Thoracic aorta (tissue), 2 donors: ENCODE data around the gene PODNL1. TPM values are rescaled to one million over a fixed set of nuclear protein-coding genes. Genes with fewer than 3 reads are reported as not detected.

Experiments
- ATAC-seq: fragments of 150-250 bp; one replicate; pipeline ENCODE4 v1.8.0; 2017; ENCODE audit warnings: low read depth; ENCODE audit not compliant: insufficient number of reproducible peaks, low FRiP score
- DNase-seq: peaks from one replicate; pipeline ENCODE4 v3.0.0-alpha.2; 2020; ENCODE audit warnings: low spot score
- H3K27ac ChIP-seq, 2 donors: fragments of 200-600 bp; sonication (generic); 1 replicate in 1 of 2; 2 replicates in 1 of 2; pipeline ENCODE4 v1.5.1; 2016; ENCODE audit warnings: mild to moderate bottlenecking in 2 of 2, moderate library complexity in 2 of 2
- H3K27me3 ChIP-seq: fragments of 200-600 bp; sonication (generic); replicated peaks from 2 replicates; pipeline ENCODE4 v1.6.0; 2016; ENCODE audit warnings: mild to moderate bottlenecking; ENCODE audit not compliant: insufficient read depth
- H3K36me3 ChIP-seq: fragments of 200-600 bp; sonication (generic); one replicate; pipeline ENCODE4 v1.5.1; 2016
- H3K4me1 ChIP-seq, 2 donors: fragments of 200-600 bp; sonication (generic); 1 replicate in 1 of 2; 2 replicates in 1 of 2; pipeline versions ENCODE4 v1.5.1 to v1.6.0; 2016; ENCODE audit warnings: low read depth in 2 of 2, mild to moderate bottlenecking in 1 of 2; ENCODE audit not compliant: control insufficient read depth in 1 of 2
- H3K4me3 ChIP-seq: fragments of 200-600 bp; sonication (generic); 2 replicates; pipeline ENCODE4 v1.5.1; 2016; ENCODE audit warnings: mild to moderate bottlenecking
- H3K9me3 ChIP-seq: fragments of 200-600 bp; sonication (generic); 2 replicates; pipeline ENCODE4 v1.5.1; 2016
- total RNA-seq, 2 donors: library from RNA; depleted of rRNA; stranded (reverse); fragments of >200 nt; gene quantifications; one replicate each; pipeline versions ENCODE4 v1.1.0 to v1.2.3, GENCODE V29; 2016
- TF ChIP-seq, protein P1 (sequence below): fragments of 200-600 bp; sonication (generic); IDR thresholded peaks from one replicate; pipeline ENCODE4 v1.5.1; 2019; ENCODE audit warnings: antibody characterized with exemption

Gene PODNL1
- total RNA-seq, 2 donors from 2014 or later = 3.5 to 9.9 TPM

DNA sequence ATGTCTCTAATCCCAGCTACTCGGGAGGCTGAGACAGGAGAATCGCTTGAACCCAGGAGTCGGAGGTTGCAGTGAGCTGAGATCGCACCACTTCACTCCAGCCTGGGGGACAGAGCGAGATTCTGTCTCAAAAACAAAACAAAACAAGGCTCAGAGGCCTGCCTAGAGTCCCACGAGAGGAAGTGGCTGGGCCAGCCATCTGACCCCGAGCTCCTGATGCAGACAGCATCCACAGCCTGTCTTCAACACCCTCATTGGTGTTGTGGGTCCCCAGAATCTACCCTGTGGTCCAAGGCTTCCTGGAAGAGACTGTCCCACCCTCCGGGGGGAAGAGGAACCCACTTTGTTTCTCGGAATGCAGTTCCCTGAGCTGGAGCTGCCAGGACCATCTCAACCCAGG lies 43.2 kb upstream of the PODNL1 start:
- TF ChIP-seq, protein P1, sequence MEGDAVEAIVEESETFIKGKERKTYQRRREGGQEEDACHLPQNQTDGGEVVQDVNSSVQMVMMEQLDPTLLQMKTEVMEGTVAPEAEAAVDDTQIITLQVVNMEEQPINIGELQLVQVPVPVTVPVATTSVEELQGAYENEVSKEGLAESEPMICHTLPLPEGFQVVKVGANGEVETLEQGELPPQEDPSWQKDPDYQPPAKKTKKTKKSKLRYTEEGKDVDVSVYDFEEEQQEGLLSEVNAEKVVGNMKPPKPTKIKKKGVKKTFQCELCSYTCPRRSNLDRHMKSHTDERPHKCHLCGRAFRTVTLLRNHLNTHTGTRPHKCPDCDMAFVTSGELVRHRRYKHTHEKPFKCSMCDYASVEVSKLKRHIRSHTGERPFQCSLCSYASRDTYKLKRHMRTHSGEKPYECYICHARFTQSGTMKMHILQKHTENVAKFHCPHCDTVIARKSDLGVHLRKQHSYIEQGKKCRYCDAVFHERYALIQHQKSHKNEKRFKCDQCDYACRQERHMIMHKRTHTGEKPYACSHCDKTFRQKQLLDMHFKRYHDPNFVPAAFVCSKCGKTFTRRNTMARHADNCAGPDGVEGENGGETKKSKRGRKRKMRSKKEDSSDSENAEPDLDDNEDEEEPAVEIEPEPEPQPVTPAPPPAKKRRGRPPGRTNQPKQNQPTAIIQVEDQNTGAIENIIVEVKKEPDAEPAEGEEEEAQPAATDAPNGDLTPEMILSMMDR = no peak
- ATAC-seq = no peak

DNA sequence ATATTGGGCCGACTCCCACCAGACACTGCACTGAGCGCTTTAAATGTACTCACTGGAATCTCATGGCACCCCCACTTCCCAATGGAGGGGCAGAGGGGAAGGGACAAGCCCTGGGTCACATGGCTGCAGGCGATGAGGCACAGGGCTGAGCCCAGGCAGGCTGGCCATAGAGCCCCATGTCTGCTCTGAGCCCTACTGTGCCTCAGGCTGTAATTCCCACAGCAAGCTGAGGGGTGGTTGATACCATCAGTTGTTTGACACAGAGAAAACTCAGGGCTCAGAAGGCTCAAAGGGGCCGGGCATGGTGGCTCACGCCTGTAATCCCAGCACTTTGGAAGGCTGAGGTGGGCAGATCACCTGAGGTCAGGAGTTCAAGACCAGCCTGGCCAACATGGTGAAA lies 42.8 kb upstream of the PODNL1 start:
- no peak overlapping the region for H3K4me3 ChIP-seq
- H3K4me1 ChIP-seq = peaks cover 15 to 20% of the 10 kb centered on the region in 2 donors
- ATAC-seq (no peak), DNase-seq (no peak)
- H3K36me3 ChIP-seq = no peaks in the 10 kb centered on the region
- no peaks in the 10 kb centered on the region for H3K9me3 ChIP-seq
- TF ChIP-seq, protein P1 = no peak
- no peak overlapping the region for H3K27ac ChIP-seq
- no peaks in the 10 kb centered on the region for H3K27me3 ChIP-seq

More for the DNA sequence above, 43.2 kb upstream of the PODNL1 start:
- peaks cover 18 to 24% of the 10 kb centered on the region in 2 donors for H3K4me1 ChIP-seq
- no peaks in the 10 kb centered on the region for H3K27me3 ChIP-seq
- no peaks in the 10 kb centered on the region for H3K9me3 ChIP-seq
- no peaks in the 10 kb centered on the region for H3K36me3 ChIP-seq
- no peak overlapping the region for H3K27ac ChIP-seq
- H3K4me3 ChIP-seq = no peak overlapping the region
- DNase-seq = no peak

DNA sequence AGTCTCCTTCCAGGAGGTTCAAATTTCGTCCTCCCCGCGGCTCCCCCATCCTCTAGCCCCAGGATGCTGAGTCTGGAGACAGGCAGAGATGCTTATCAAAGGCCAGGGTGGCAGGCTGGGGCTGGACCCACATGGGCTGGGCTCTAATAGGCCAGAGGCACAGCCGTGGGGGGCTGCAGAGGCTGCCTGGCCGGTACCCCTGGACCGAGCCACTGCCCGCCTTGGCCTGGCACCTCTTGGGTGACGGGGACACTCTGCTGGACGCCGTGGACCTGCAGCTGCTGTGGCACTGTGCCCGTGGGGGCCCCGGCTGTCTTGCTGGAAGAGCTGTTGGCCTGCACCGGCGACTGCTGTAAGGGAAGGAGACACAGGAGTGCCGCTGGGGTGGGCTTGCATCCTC lies 42.1 kb upstream of the PODNL1 start:
- H3K4me1 ChIP-seq = peaks cover 13 to 19% of the 10 kb centered on the region in 2 donors
- ATAC-seq (no peak), DNase-seq (no peak)
- H3K4me3 ChIP-seq = no peak overlapping the region
- H3K9me3 ChIP-seq = no peaks in the 10 kb centered on the region
- no peaks in the 10 kb centered on the region for H3K27me3 ChIP-seq
- TF ChIP-seq, protein P1 = no peak
- no peaks in the 10 kb centered on the region for H3K36me3 ChIP-seq
- no peak overlapping the region for H3K27ac ChIP-seq

DNA sequence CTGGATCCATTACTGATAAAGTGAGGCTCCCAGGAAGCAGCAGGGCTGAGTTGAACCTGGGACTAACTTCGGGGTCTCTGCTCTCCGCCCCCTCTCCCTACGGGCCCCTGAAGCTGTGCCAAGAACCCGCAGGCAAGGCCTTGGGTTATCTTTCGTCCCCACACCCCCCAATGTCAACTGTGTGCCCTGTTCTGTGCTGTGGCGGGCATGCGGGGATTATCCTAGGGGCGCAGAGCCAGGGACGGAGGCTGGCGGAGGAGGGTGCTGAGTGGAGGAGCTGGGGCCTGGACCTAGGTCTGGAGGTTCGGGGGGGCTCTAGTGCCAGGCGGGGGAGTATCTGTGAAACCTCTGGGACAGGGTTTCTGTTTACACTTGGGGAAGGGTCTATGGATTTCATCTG lies 41.5 kb upstream of the PODNL1 start:
- peaks cover 13 to 19% of the 10 kb centered on the region in 2 donors for H3K4me1 ChIP-seq
- H3K4me3 ChIP-seq = peak overlapping the region; percentile 77
- H3K27ac ChIP-seq = no peak overlapping the region
- DNase-seq (no peak), ATAC-seq (no peak)
- no peaks in the 10 kb centered on the region for H3K9me3 ChIP-seq
- no peaks in the 10 kb centered on the region for H3K36me3 ChIP-seq
- TF ChIP-seq, protein P1 = no peak
- H3K27me3 ChIP-seq = no peaks in the 10 kb centered on the region

DNA sequence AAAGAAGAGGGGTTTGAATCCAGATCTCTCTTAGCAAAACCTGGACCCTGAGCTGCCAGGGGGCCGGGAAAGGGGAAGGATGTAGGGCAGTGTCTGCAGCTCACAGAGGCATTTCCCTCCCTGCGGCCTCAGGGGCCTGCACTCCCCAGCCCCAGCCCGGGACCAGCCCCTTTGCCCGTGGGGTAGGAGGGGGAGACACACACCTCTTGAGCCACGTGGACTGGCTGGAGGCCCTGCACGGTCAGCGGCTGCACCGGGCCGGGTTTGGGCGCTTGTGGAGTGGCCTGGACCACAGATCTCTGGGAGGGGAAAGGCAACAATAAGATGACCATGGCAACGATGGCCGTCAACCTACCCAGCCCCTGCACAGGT lies 41.0 kb upstream of the PODNL1 start:
- Histone ChIP-seq H3K9me3 (no peaks in the 10 kb centered on the region), H3K4me3 (peak overlapping the region; percentile 77), H3K27ac (peak overlapping the region in 1 of 2 donors; percentile 76), H3K36me3 (no peaks in the 10 kb centered on the region), H3K27me3 (no peaks in the 10 kb centered on the region), H3K4me1 (peaks cover 13 to 19% of the 10 kb centered on the region in 2 donors)
- TF ChIP-seq, protein P1 = no peak
- no peak for ATAC-seq
- no peak for DNase-seq
